ENCODE data around the gene TCEANC2.

GRCh38 chr1:54120018-54120697 lies 66.8 kb downstream of the TCEANC2 start:
- TF ChIP-seq CHD1 (IDR thresholded peaks at IDR 0.05; ENCODE audit: low read depth, low read length) = no peak
- TF ChIP-seq BHLHE40 (IDR thresholded peaks at IDR 0.05; ENCODE audit: low read depth, low read length) = no peak
- no peak for TF ChIP-seq CTCF (conservative IDR thresholded peaks at IDR 0.05; ENCODE audit: low read depth, low read length)
- no peak for TF ChIP-seq MAFK (IDR thresholded peaks at IDR 0.05; ENCODE audit: low read depth, low read length)
- no peak for TF ChIP-seq MAZ (IDR thresholded peaks at IDR 0.05; ENCODE audit: borderline replicate concordance, low read depth, low read length)
- TF ChIP-seq NFE2L2 (IDR thresholded peaks at IDR 0.05; ENCODE audit: low read depth, low read length) = no peak
- TF ChIP-seq ELK1 (IDR thresholded peaks at IDR 0.05; ENCODE audit: borderline replicate concordance, low read depth, low read length) = no peak
- TF ChIP-seq POLR2A (IDR thresholded peaks at IDR 0.05; ENCODE audit: low read depth, low read length) = no peak
- no peak for TF ChIP-seq FOS (IDR thresholded peaks at IDR 0.05; ENCODE audit: low read depth, low read length)
- no peak for TF ChIP-seq RFX5 (IDR thresholded peaks at IDR 0.05; ENCODE audit: low read depth, low read length)
- no peak for TF ChIP-seq MXI1 (IDR thresholded peaks at IDR 0.05; ENCODE audit: borderline replicate concordance, low read depth, low read length)
- TF ChIP-seq, protein P1, sequence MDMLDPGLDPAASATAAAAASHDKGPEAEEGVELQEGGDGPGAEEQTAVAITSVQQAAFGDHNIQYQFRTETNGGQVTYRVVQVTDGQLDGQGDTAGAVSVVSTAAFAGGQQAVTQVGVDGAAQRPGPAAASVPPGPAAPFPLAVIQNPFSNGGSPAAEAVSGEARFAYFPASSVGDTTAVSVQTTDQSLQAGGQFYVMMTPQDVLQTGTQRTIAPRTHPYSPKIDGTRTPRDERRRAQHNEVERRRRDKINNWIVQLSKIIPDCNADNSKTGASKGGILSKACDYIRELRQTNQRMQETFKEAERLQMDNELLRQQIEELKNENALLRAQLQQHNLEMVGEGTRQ (IDR thresholded peaks at IDR 0.05; ENCODE audit: low read depth, low read length) = no peak
- no peak for TF ChIP-seq RAD21 (IDR thresholded peaks at IDR 0.05; ENCODE audit: low read length)
- TF ChIP-seq CEBPB (IDR thresholded peaks at IDR 0.05; ENCODE audit: low read depth, low read length) = no peak
